GM10266 (cell line): Measurements from ENCODE around the gene CLEC4G.
A peak's percentile ranks its signal among the peaks of the same experiment; 100 is the strongest.

Experiments
- DNase-seq: peaks from one replicate; pipeline ENCODE4 v3.0.0; 2012; ENCODE audit errors: extremely low spot score
- TF ChIP-seq, protein P1 (sequence below): IDR thresholded peaks from 2 replicates; pipeline ENCODE4 v1.5.1; 2012; ENCODE audit warnings: mild to moderate bottlenecking, low read depth; ENCODE audit not compliant: control insufficient read depth, insufficient read depth; ENCODE audit errors: missing control alignments

Gene CLEC4G

DNA sequence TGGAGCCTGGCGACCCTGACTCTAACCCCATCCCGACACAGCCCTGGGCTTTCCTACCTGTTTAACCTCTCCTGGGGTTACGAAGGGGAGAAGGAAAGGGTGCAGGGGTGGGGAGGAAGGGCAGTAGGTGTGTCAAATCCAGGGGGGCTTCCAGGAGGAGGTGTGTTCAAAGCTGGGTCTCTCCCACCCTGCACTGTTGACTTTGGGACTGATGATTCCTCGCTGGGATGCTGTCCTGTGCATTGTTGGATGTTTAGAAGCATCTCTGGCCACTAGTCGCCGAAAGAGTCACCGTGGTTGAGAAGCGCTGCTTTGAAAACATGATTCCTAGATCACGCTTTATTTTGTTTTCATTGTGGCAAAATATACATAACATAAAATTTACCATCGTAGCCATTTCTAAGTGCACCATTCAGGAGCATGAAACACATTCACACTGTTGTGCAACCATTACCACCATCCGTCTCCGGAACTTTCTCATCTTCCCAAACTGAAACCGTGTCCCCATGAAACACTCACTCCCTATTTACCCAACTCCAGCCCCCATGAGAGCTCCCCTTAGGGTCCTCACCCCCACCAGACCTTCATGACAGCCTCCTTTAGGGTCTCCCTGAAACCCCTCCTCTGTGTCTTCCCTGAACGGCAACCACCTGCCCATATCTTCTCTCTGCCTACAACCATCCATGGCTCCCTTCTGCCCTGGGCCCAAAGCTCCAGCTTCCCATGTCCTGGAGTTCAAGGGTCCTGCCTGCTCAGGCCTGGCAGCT lies 25.5 kb downstream of the CLEC4G start:
- TF ChIP-seq, protein P1, sequence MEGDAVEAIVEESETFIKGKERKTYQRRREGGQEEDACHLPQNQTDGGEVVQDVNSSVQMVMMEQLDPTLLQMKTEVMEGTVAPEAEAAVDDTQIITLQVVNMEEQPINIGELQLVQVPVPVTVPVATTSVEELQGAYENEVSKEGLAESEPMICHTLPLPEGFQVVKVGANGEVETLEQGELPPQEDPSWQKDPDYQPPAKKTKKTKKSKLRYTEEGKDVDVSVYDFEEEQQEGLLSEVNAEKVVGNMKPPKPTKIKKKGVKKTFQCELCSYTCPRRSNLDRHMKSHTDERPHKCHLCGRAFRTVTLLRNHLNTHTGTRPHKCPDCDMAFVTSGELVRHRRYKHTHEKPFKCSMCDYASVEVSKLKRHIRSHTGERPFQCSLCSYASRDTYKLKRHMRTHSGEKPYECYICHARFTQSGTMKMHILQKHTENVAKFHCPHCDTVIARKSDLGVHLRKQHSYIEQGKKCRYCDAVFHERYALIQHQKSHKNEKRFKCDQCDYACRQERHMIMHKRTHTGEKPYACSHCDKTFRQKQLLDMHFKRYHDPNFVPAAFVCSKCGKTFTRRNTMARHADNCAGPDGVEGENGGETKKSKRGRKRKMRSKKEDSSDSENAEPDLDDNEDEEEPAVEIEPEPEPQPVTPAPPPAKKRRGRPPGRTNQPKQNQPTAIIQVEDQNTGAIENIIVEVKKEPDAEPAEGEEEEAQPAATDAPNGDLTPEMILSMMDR: no peak
- no peak for DNase-seq

DNA sequence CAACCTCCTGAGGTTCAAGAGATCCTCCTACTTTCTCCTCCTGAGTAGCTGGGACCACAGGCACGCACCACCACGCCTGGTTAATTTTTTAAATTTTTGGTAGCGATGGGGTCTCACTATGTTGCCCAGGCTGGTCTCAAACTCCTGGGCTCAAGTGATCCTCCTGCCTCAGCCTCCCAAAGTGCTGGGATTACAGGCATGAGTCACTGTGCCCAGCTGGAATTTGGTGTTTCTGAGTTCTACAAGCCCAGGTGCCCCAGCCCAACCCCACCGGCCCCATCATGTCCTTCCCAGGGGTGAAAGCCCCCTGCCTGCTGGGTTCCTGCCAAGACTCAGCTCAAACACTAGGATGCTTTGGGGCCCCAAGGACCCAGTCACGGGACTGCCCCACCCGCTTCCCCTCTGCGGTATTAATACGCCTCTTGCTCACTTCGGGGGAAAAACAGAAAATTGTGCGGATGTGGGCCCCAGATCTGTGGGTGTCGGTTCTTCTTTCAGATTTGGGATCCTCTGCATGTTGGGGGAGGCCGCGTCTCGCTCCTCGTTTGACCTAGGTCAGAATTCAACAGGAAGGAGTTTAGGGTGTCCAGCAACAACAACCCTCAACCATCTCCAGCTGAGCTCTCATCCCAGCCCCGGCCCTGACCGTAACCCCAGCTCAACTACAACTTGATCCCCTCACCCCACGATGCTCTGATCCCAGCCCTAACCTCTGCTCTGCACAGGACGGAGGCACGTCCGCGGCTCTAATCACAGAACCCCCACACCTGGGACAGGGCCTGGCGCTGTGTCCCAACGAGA lies 26.3 kb downstream of the CLEC4G start:
- DNase-seq: peak; percentile 69
- TF ChIP-seq, protein P1: no peak

DNA sequence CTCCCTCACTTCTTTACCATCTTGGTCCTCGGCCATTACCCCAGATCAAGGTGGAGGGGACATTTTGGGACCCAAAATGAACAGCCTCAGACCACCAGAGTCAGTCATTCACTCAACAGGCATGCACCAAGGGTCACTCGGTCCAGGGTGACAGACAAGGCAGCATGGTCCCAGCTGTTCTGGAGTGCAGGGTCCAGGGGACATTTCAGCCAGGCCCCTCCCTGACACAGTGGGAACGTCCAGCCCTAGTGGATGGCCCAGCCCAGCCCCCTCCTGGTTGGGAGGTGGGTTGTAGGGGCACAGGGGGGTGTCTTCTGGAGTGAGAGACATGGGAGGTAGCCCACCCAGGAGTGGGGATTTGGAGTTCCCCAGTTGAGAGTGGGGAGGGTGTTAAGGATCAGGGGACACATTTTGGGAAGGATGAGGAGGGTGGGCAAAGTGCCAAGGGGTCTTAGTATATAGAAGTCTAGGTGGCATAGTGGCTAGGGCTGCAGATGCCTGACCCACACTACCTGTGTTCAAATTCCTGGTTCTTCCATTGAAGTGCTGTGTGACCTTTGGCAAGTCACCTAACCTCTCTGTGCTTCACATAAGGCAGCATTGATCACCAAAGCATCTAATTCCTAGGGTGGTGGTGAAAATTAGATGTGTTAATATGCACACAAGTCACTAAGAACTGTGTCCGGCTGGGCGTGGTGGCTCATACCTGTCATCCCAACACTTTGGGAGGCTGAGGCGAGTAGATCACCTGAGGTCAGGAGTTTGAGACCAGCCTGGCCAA lies 27.4 kb downstream of the CLEC4G start:
- TF ChIP-seq, protein P1: no peak
- no peak for DNase-seq

DNA sequence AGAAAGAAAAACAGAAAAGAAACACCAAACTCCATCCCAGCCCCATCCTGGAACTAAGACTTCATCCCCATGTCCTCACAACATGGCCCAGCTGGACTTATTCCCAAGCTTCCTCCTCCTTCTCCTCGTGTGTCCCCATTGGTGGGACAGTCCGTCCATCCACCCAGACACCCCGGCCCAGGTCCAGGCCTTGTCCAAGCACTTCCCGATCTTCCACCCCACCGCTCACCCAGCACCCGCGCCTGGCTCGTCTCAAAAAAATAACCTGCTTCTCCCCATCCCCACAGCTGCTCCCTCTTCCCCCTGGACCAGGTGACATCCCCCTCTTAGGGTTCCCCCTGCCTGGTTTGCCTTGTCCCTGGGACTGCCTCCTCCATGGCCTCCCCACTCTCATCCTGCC lies 28.6 kb downstream of the CLEC4G start:
- TF ChIP-seq, protein P1: no peak
- no peak for DNase-seq

DNA sequence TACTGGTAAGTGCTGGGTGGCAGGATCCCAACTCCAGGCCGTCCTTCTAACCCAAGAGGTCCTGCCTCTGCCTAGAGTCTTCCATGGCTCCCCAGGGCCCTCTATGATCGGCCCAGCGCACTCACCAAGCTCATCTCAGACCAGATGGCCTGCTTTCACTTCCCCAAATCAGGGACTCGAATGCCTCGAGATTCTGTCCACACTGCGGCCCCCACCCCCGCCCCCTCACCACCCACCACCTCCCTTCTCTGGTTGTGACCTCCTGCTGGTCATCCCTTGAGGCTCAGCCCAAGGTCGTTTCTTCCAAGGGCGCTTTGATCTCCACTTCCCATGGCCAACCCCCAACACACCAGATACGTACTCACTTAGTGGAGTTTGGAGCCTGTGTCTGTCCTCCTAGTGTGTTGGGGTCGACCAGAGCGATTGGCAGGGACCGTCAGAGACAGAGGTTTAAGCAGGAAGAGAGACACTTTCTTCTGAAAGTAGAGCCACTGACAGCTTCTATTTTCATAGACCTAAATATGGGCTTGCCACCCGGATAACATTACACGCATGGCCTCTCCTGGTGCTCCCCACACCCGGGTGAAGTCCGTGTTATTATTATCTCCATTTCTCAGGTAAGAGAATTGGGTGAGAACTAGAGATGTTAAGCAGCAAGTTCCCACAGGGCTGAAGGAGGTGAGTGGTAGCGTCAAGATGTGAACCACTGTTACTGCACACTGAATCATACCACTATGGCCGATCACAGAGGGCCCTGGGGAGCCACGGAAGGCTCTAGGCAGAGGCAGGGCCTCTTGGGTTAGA lies 30.1 kb downstream of the CLEC4G start, which contains the start of gene FCER2:
Gene FCER2 (minus strand): TSS at position 478 of the 804 bp plus-strand sequence. CDS start 2,371 bp downstream, outside the sequence.
- TF ChIP-seq, protein P1: no peak

DNA sequence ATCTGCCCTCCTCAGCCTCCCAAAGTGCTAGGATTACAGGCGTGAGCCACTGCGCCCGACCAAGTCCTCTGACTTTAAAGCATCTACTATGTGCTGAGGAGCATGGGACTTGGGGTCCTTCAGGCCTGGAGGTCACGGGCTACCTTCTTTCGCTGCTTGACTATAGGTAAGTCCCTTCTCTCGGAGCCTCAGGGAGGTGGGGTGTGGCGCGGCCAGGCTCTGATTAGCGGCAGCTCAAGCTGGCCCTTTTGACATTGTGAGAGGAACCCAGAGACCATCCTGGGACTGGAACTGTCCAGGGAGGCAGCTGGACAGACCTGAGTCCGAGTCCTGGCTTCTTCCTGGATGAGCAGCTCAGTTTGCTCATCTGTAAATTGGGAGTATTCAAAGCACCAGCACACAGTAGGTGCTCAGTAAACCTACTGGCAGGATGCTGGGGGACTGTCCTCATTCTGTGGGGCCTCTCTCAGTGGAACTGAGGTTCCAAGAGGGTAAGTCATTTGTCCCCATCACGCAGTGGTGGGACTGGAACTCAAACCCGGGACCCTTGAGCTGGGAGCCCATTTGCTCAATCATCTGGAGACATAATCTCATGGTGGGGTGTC lies 30.8 kb downstream of the CLEC4G start:
- DNase-seq: no peak
- TF ChIP-seq, protein P1: no peak

More for the DNA sequence above, 30.1 kb downstream of the CLEC4G start, which contains the start of gene FCER2:
- peak; percentile 68 for DNase-seq
